Measurements from ENCODE around the gene SLMAP. TPM values are rescaled to one million over a fixed set of nuclear protein-coding genes. Genes with fewer than 3 reads are reported as not detected.

Gene SLMAP
- total RNA-seq, 4 donors from 2014 or later, result 49.5 to 56.0 (median 51.0) TPM

DNA sequence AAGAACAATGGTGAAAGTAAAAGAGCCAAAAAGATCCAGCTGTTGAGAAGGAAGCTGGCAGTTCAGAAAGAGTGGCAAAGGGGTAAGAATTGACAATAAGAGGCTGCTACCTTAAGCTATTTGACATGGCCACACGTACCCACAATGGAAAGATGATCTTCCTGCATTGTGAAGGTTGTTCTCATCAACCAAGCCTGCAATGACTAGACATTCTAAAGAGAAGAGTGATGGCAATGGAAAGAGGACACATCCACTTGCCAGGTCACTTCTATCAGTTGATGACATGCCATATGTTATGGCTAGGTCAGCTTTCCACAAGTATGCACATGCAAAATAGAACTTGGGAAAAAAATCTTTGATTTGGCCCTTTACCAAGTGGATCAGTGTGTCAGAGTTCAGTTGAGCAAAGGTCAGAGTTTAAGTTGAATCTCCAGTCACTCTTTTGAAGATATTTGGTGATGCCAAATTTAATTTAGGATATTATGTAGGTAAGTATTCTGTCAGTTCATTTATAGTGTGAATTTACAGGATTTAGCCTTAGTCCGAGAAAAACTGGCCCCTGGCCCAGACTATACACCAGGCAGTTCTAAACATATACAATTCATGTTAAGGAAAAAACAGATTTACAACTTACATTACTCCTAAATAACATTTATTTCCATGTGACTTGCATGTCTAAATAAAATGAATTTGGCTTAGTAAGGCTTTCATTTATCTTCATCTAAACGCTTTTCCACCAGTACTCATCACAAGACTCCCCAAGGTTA is 147.2 kb downstream of the SLMAP start:
- WGBS, 2 donors, result 84 to 89% methylated on average over 3 of the region's 3 CpGs
- H3K4me3 ChIP-seq (ENCODE audit: low read depth, poor library complexity, severe bottlenecking), result no peak overlapping the region
- DNase-seq (ENCODE audit: low spot score in 2 of 2), result no peak
- TF ChIP-seq, protein P1, sequence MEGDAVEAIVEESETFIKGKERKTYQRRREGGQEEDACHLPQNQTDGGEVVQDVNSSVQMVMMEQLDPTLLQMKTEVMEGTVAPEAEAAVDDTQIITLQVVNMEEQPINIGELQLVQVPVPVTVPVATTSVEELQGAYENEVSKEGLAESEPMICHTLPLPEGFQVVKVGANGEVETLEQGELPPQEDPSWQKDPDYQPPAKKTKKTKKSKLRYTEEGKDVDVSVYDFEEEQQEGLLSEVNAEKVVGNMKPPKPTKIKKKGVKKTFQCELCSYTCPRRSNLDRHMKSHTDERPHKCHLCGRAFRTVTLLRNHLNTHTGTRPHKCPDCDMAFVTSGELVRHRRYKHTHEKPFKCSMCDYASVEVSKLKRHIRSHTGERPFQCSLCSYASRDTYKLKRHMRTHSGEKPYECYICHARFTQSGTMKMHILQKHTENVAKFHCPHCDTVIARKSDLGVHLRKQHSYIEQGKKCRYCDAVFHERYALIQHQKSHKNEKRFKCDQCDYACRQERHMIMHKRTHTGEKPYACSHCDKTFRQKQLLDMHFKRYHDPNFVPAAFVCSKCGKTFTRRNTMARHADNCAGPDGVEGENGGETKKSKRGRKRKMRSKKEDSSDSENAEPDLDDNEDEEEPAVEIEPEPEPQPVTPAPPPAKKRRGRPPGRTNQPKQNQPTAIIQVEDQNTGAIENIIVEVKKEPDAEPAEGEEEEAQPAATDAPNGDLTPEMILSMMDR (IDR thresholded peaks at IDR 0.05), result no peak
- no peak for TF ChIP-seq POLR2A (IDR thresholded peaks at IDR 0.05)
- intact Hi-C loops (cut with DNase I; ENCODE audit: low total_unique reads), result no loop called here

DNA sequence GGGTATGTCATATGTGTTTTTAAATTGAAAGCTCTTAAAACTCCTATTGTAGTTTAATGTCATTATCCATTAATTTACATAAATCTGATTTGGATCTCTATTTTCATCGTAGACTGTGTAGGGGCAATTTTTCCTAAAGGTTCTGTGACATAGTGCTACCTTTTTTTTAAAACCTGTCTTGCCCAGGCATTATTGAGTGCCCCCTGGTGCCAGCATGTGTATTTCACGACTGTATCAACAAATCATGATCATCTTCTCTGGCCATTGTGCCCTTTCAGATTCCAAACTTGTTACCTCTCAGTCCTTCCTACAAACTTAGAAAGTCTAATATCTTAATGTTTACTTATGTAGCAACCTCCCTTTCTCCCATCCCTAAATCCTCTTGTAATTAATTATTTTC is 154.9 kb downstream of the SLMAP start:
- TF ChIP-seq, protein P1 (IDR thresholded peaks at IDR 0.05), result no peak
- TF ChIP-seq POLR2A (IDR thresholded peaks at IDR 0.05), result no peak
- intact Hi-C loops (cut with DNase I; ENCODE audit: low total_unique reads), result no loop called here
- no peak for DNase-seq (ENCODE audit: low spot score in 2 of 2)
- WGBS, 2 donors, result 71 to 76% methylated on average over 2 of the region's 2 CpGs
- no peak overlapping the region for H3K4me3 ChIP-seq (ENCODE audit: low read depth, poor library complexity, severe bottlenecking)

DNA sequence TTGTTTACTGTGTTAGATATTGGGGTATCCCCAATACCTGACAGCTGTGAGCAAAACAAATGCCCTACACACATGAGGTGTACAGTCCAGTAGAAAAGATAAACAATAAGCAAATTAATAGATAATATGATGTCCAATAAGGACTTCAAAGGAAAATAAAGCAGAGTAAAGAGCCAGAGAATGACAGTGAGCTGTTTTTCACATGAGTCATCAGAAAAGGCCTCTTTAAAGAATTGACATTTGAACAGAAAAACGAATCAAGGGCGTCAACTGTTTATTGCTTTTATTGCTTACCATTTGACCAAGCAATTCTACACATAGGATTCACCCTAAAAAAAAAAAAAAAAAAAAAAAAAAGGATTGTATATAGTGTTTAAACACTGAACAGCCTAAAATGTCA is 155.5 kb downstream of the SLMAP start:
- H3K4me3 ChIP-seq (ENCODE audit: low read depth, poor library complexity, severe bottlenecking), result no peak overlapping the region
- no peak for DNase-seq (ENCODE audit: low spot score in 2 of 2)
- 57 to 61% methylated on average over 2 of the region's 2 CpGs for WGBS, 2 donors
- TF ChIP-seq, protein P1 (IDR thresholded peaks at IDR 0.05), result no peak
- no peak for TF ChIP-seq POLR2A (IDR thresholded peaks at IDR 0.05)
- intact Hi-C loops (cut with DNase I; ENCODE audit: low total_unique reads), result no loop called here

DNA sequence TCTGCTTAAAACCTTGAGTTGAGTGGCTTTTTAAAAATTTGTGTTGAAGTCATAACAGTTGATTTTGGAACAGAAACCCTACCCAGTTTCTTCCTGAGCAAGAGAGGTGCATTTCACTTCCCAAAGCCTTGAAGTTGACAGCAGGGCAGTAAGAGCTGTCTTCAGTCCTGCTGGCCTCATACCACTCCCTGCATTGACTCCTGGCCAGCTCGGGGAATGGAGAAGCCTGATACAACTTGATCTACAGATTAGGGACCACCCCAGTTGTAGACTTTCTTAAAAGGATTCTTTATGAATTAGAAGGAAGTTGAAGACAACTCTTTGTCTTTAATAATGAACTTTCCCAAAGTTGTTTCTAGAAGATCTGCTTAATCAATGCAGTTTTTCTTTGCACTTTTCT is 161.5 kb downstream of the SLMAP start:
- intact Hi-C loops (cut with DNase I; ENCODE audit: low total_unique reads), result no loop called here
- WGBS, 2 donors, result 50 to 57% methylated on average over 1 of the region's 1 CpG

DNA sequence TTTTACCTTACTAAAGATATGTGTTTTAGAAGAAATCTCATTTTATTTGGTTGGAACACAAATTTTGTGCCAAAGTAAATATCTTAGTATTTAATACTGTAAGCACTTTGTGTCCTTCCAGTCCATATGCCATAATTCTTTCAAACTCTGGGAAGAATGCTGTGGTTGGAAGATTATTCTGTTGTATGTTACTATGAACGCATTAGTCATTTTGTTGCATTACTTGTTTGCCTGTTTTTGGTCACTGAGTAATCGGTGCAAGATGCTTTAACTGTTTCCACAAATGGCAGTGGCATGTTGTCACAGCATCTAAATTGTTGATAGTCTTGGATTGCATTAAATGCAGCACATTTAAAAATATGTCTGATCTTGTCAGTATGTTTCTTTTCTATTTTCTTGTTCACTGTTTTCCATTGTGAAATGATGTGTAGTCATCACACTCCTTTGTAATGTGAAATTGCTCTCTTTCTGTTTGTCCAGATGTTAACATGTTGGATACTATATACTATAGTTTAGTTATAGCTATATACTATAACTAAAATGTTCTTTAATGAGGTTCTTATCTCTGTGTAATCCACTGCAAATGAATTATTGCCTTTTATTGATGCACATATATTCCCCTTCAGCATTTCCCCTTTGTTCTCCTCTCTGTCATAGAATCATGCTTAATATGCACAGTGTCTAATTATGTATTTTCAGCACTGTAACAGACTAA is 162.2 kb downstream of the SLMAP start:
- no peak for DNase-seq (ENCODE audit: low spot score in 2 of 2)
- TF ChIP-seq, protein P1 (IDR thresholded peaks at IDR 0.05), result no peak
- no peak for TF ChIP-seq POLR2A (IDR thresholded peaks at IDR 0.05)
- intact Hi-C loops (cut with DNase I; ENCODE audit: low total_unique reads), result no loop called here
- H3K4me3 ChIP-seq (ENCODE audit: low read depth, poor library complexity, severe bottlenecking), result no peak overlapping the region
- 44 to 56% methylated on average over 2 of the region's 2 CpGs for WGBS, 2 donors

More for the DNA sequence above, 161.5 kb downstream of the SLMAP start:
- H3K4me3 ChIP-seq (ENCODE audit: low read depth, poor library complexity, severe bottlenecking), result no peak overlapping the region
- no peak for TF ChIP-seq POLR2A (IDR thresholded peaks at IDR 0.05)
- DNase-seq (ENCODE audit: low spot score in 2 of 2), result no peak

DNA sequence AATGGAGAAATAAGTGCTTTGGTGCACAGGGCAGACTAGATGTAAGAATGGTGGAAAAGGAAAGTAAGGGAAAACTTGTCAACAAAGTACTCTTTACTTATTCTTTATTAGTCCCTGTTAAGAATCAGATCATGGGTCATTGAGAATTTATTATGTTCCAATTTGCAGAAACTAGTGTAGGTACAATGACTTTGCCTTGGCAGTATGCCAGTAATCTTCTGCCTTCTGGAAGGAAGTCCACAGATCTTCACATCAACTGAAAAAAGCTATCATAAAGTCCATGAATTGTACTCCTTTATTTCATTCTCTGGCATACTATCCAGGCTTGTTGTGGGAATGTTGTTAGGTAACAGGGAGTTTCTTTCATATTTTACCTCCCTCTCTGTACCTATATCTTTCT is 163.9 kb downstream of the SLMAP start:
- H3K4me3 ChIP-seq (ENCODE audit: low read depth, poor library complexity, severe bottlenecking), result no peak overlapping the region
- intact Hi-C loops (cut with DNase I; ENCODE audit: low total_unique reads), result no loop called here
- DNase-seq (ENCODE audit: low spot score in 2 of 2), result no peak
- no peak for TF ChIP-seq POLR2A (IDR thresholded peaks at IDR 0.05)
- TF ChIP-seq, protein P1 (IDR thresholded peaks at IDR 0.05), result no peak

Data from lower leg skin (tissue), 4 donors.